SU-DHL-6 (cell line): Measurements from ENCODE around the gene CREBBP.

ENCODE experiments used
- H2AFZ ChIP-seq: fragments of 200-600 bp; sonication (generic); 2 replicates; pipeline ENCODE4 v1.6.1; 2014; ENCODE audit warnings: low read depth, mild to moderate bottlenecking, moderate library complexity, mixed read lengths, antibody characterized with exemption, low read length; ENCODE audit not compliant: severe bottlenecking
- H3F3A ChIP-seq: fragments of 200-600 bp; shearing (Covaris generic); 2 replicates; pipeline ENCODE4 v1.6.0; 2016; ENCODE audit warnings: antibody characterized with exemption, mild to moderate bottlenecking; ENCODE audit not compliant: insufficient read depth
- H3K27ac ChIP-seq: fragments of 200-600 bp; sonication (generic); 2 replicates; pipeline ENCODE4 v1.5.1; 2016; ENCODE audit warnings: low read depth, mild to moderate bottlenecking, low read length, moderate library complexity, mixed read lengths
- H3K27me3 ChIP-seq: fragments of 200-600 bp; sonication (generic), shearing (Covaris generic); 2 replicates; pipeline ENCODE4 v1.6.0; 2014; ENCODE audit warnings: mild to moderate bottlenecking, low read length
- H3K36me3 ChIP-seq: fragments of 200-600 bp; sonication (generic); 2 replicates; pipeline ENCODE4 v1.6.1; 2014; ENCODE audit warnings: mild to moderate bottlenecking, low read length, mixed read lengths
- H3K4me2 ChIP-seq: fragments of 300-600, 200-600 bp; shearing (Covaris generic), sonication (generic); 2 replicates; pipeline ENCODE4 v1.6.0; 2014; ENCODE audit warnings: low read length, low read depth, mild to moderate bottlenecking; ENCODE audit not compliant: poor library complexity, severe bottlenecking
- H3K4me3 ChIP-seq: fragments of 200-600 bp; sonication (generic); 2 replicates; pipeline ENCODE4 v1.5.1; 2014; ENCODE audit warnings: antibody characterized with exemption, low read length, mild to moderate bottlenecking, mixed read lengths; ENCODE audit not compliant: insufficient read depth, poor library complexity, severe bottlenecking
- H3K79me2 ChIP-seq: fragments of 200-600 bp; sonication (generic); 2 replicates; pipeline ENCODE4 v1.6.1; 2014; ENCODE audit warnings: mild to moderate bottlenecking, low read length, moderate library complexity; ENCODE audit not compliant: insufficient read depth
- H3K9ac ChIP-seq: fragments of 200-600 bp; sonication (generic); 2 replicates; pipeline ENCODE4 v1.7.0; 2014; ENCODE audit warnings: mild to moderate bottlenecking, low read length
- H3K9me2 ChIP-seq: fragments of 200-600 bp; sonication (generic); replicated peaks from 2 replicates; pipeline ENCODE4 v1.6.1; 2014; ENCODE audit warnings: low read length; ENCODE audit not compliant: insufficient read depth
- H3K9me3 ChIP-seq: fragments of 200-600 bp; sonication (generic); 2 replicates; pipeline ENCODE4 v1.6.1; 2014; ENCODE audit warnings: low read length, mixed read lengths; ENCODE audit not compliant: insufficient read depth
- H4K20me1 ChIP-seq: fragments of 200-600 bp; sonication (generic); 2 replicates; pipeline ENCODE4 v1.6.1; 2014; ENCODE audit warnings: low read depth, mild to moderate bottlenecking, antibody characterized with exemption, low read length, moderate library complexity, mixed read lengths
- CTCF ChIP-seq: fragments of 200-600 bp; sonication (generic); IDR thresholded peaks from one replicate; pipeline ENCODE4 v1.5.1; 2017; ENCODE audit warnings: antibody characterized with exemption, mild to moderate bottlenecking, low read length, moderate library complexity; ENCODE audit not compliant: insufficient read depth, poor library complexity, severe bottlenecking
- EZH2phosphoT487 ChIP-seq: fragments of 200-600 bp; sonication (generic), shearing (Covaris generic); conservative IDR thresholded peaks from 2 replicates; pipeline ENCODE4 v1.6.1; 2018; ENCODE audit warnings: mild to moderate bottlenecking, antibody characterized with exemption, low read length, moderate library complexity, mixed read lengths

The CREBBP gene

GRCh38 chr16:3785413-3785812 lies 95.1 kb downstream of the CREBBP start:
- no peak overlapping the region for H3K4me2 ChIP-seq
- no peaks in the 10 kb centered on the region for H3K27me3 ChIP-seq
- no peak overlapping the region for H3K27ac ChIP-seq
- H3K36me3 ChIP-seq: peaks cover 7% of the 10 kb centered on the region; the same call in 1 of the 2 replicates
- no peaks in the 10 kb centered on the region for H3K9me3 ChIP-seq
- no peaks in the 10 kb centered on the region for H3K9me2 ChIP-seq
- no peak overlapping the region for H3K4me3 ChIP-seq
- H4K20me1 ChIP-seq: no peaks in the 10 kb centered on the region
- H3K79me2 ChIP-seq: peaks cover 18% of the 10 kb centered on the region; the same call in 1 of the 2 replicates
- H3F3A ChIP-seq: no peaks in the 10 kb centered on the region; the same call in 1 of the 2 replicates
- H2AFZ ChIP-seq: no peak overlapping the region
- no peak overlapping the region for H3K9ac ChIP-seq
- TF ChIP-seq CTCF (no peak), EZH2phosphoT487 (no peak)

- no peak overlapping the region for H3K27ac ChIP-seq
- H2AFZ ChIP-seq: no peak overlapping the region
- H3K9me2 ChIP-seq: no peaks in the 10 kb centered on the region
- no peak for TF ChIP-seq EZH2phosphoT487
- TF ChIP-seq CTCF: no peak
- H3K36me3 ChIP-seq: peaks cover 8% of the 10 kb centered on the region; the same call in 1 of the 2 replicates
- H3F3A ChIP-seq: no peaks in the 10 kb centered on the region; the same call in 1 of the 2 replicates
- no peak overlapping the region for H3K9ac ChIP-seq
- H3K9me3 ChIP-seq: no peaks in the 10 kb centered on the region
- no peak overlapping the region for H3K4me3 ChIP-seq
- peaks cover 10% of the 10 kb centered on the region; the same call in 1 of the 2 replicates for H3K79me2 ChIP-seq
- H4K20me1 ChIP-seq: no peaks in the 10 kb centered on the region
- no peaks in the 10 kb centered on the region for H3K27me3 ChIP-seq
- H3K4me2 ChIP-seq: no peak overlapping the region
Measured at GRCh38 chr16:3783516-3783915, 97.0 kb downstream of the CREBBP start.

GRCh38 chr16:3782566-3782965 lies 97.9 kb downstream of the CREBBP start:
- H3F3A ChIP-seq: no peaks in the 10 kb centered on the region; the same call in 1 of the 2 replicates
- TF ChIP-seq CTCF: no peak
- TF ChIP-seq EZH2phosphoT487: no peak
- H3K9me2 ChIP-seq: no peaks in the 10 kb centered on the region
- no peaks in the 10 kb centered on the region for H4K20me1 ChIP-seq
- H3K36me3 ChIP-seq: peaks cover 11% of the 10 kb centered on the region; the same call in 1 of the 2 replicates
- no peaks in the 10 kb centered on the region for H3K9me3 ChIP-seq
- peaks cover 7% of the 10 kb centered on the region; the same call in 1 of the 2 replicates for H3K79me2 ChIP-seq
- no peaks in the 10 kb centered on the region for H3K27me3 ChIP-seq
- H2AFZ ChIP-seq: no peak overlapping the region
- no peak overlapping the region for H3K9ac ChIP-seq
- no peak overlapping the region for H3K27ac ChIP-seq
- H3K4me2 ChIP-seq: no peak overlapping the region
- no peak overlapping the region for H3K4me3 ChIP-seq
